HCT116 (cell line): Measurements from ENCODE around the gene SMIM23. TPM values are rescaled to one million over a fixed set of nuclear protein-coding genes. Genes with fewer than 3 reads are reported as not detected.
A peak's percentile ranks its signal among the peaks of the same experiment; 100 is the strongest.

Experiments used
- ATAC-seq: fragments of 200-7000 bp; cut with Tn5 transposase; 2 replicates; pipeline ENCODE4 v1.9.1; 2020; ENCODE audit warnings: mild to moderate bottlenecking, moderate library complexity
- BruUV-seq: library from RNA; stranded (reverse); fragments of 400-500 nt; replicated peaks from 2 replicates; lab custom pipeline; 2021; lab: Mats Ljungman, UMichigan
- CTCF ChIA-PET: fragments of 300-600 bp; sonication (Branson Sonifier 250); formaldehyde crosslinking; loops from one replicate; lab custom pipeline; 2021; ENCODE audit warnings: antibody characterized with exemption; lab: Charles Lee
- POLR2A ChIA-PET: fragments of 300-600, 350-600 bp; sonication (Branson Sonifier 250); formaldehyde crosslinking; loops from one replicate; lab custom pipeline; 2021; ENCODE audit warnings: antibody characterized with exemption; lab: Charles Lee
- RAD21 ChIA-PET, 2 experiments: fragments of 300-600 bp; sonication (Branson Sonifier 250); formaldehyde crosslinking; loops; one replicate each; lab custom pipeline; 2023; ENCODE audit warnings: low total read pairs in 2 of 2; ENCODE audit not compliant: uncharacterized antibody in 2 of 2, unreplicated experiment in 2 of 2, low non-redundant PET in 1 of 2; lab: Charles Lee
- DNase-seq: peaks from one replicate; pipeline ENCODE4 v3.0.0-alpha.2; 2010; ENCODE audit warnings: low read depth, low spot score
- H2AFZ ChIP-seq: fragments of 200-600 bp; shearing (Covaris generic), sonication (generic); 2 replicates; pipeline ENCODE4 v1.6.1; 2017; ENCODE audit warnings: low read depth, mixed run types, mixed read lengths, antibody characterized with exemption, low read length; ENCODE audit not compliant: poor library complexity, severe bottlenecking
- H3K27ac ChIP-seq: 2 replicates; pipeline ENCODE4 v1.5.1; 2012; ENCODE audit warnings: low read depth, low read length
- H3K27me3 ChIP-seq: fragments of 200-600 bp; sonication (generic); 2 replicates; pipeline ENCODE4 v1.6.1; 2016; ENCODE audit warnings: mixed run types, low read length, mixed read lengths; ENCODE audit not compliant: insufficient read depth
- H3K36me3 ChIP-seq, 2 experiments: fragments of 200-500 bp in 1 of 2; fragments of 200-600 bp in 1 of 2; sonication (Bioruptor generic) in 1 of 2; sonication (generic) in 1 of 2; 2 replicates each; pipeline versions ENCODE4 v1.5.1 to v1.6.1; 2014 to 2016; ENCODE audit warnings: low read length in 2 of 2, inconsistent platforms in 1 of 2, mixed read lengths in 1 of 2, mixed run types in 1 of 2; ENCODE audit not compliant: insufficient read depth in 2 of 2, control insufficient read depth in 1 of 2
- H3K4me1 ChIP-seq, 2 experiments: fragments of 200-600 bp in 1 of 2; sonication (generic) in 1 of 2; 2 replicates each; pipeline versions ENCODE4 v1.5.1 to v1.6.1; 2012 to 2017; ENCODE audit warnings: low read length in 2 of 2, inconsistent platforms in 1 of 2, mild to moderate bottlenecking in 1 of 2, mixed read lengths in 1 of 2, mixed run types in 1 of 2, moderate library complexity in 1 of 2; ENCODE audit not compliant: insufficient read depth in 2 of 2, control insufficient read depth in 1 of 2
- H3K4me2 ChIP-seq: fragments of 200-600 bp; sonication (generic); 2 replicates; pipeline ENCODE4 v1.6.1; 2017; ENCODE audit warnings: mixed run types, low read length, mixed read lengths
- H3K4me3 ChIP-seq, 2 experiments: fragments of 200-600 bp in 1 of 2; sonication (generic) in 1 of 2; replicated peaks in 1 of 2; 2 replicates each; pipeline ENCODE4 v1.5.1; 2011 to 2016; ENCODE audit warnings: low read length in 2 of 2, control low read depth in 1 of 2, low read depth in 1 of 2, mild to moderate bottlenecking in 1 of 2, mixed read lengths in 1 of 2, mixed run types in 1 of 2
- H3K79me2 ChIP-seq: fragments of 200-600 bp; sonication (generic); 2 replicates; pipeline ENCODE4 v1.6.1; 2017; ENCODE audit warnings: mild to moderate bottlenecking, mixed run types, low read length, moderate library complexity, mixed read lengths; ENCODE audit not compliant: insufficient read depth
- H3K9ac ChIP-seq: fragments of 200-600 bp; sonication (generic); 2 replicates; pipeline ENCODE4 v1.6.1; 2016; ENCODE audit warnings: low read length, mixed read lengths
- H3K9me2 ChIP-seq: fragments of 200-600 bp; sonication (generic), shearing (Covaris generic); 2 replicates; pipeline ENCODE4 v1.6.1; 2017; ENCODE audit warnings: mixed run types, mild to moderate bottlenecking, moderate library complexity; ENCODE audit not compliant: insufficient read depth
- H3K9me3 ChIP-seq, 2 experiments: fragments of 200-500 bp in 1 of 2; fragments of 200-600 bp in 1 of 2; sonication (Bioruptor generic) in 1 of 2; sonication (generic) in 1 of 2; 2 replicates each; pipeline ENCODE4 v1.6.1; 2014 to 2017; ENCODE audit warnings: low read length in 2 of 2, mixed read lengths in 2 of 2, inconsistent platforms in 1 of 2, low read depth in 1 of 2, mild to moderate bottlenecking in 1 of 2, mixed run types in 1 of 2, moderate library complexity in 1 of 2; ENCODE audit not compliant: control insufficient read depth in 1 of 2, insufficient read depth in 1 of 2
- H4K20me1 ChIP-seq: fragments of 200-600 bp; sonication (generic), shearing (Covaris generic); 2 replicates; pipeline ENCODE4 v1.6.1; 2017; ENCODE audit warnings: mixed run types, mild to moderate bottlenecking, moderate library complexity; ENCODE audit not compliant: insufficient read depth
- CTCF ChIP-seq, 3 experiments: fragments of 200-600 bp in 1 of 3; sonication (generic) in 1 of 3; IDR thresholded peaks in 2 of 3; conservative IDR thresholded peaks in 1 of 3; 2 replicates each; pipeline ENCODE4 v1.5.1; 2012 to 2017; ENCODE audit warnings: low read depth in 2 of 3, low read length in 2 of 3, antibody characterized with exemption in 1 of 3, borderline replicate concordance in 1 of 3, control low read depth in 1 of 3, mild to moderate bottlenecking in 1 of 3, mixed read lengths in 1 of 3, mixed run types in 1 of 3, moderate library complexity in 1 of 3; ENCODE audit not compliant: insufficient read depth in 1 of 3
- JUND ChIP-seq: IDR thresholded peaks from 2 replicates; pipeline ENCODE4 v1.6.1; 2012
- MAX ChIP-seq: IDR thresholded peaks from 2 replicates; pipeline ENCODE4 v1.6.1; 2012
- POLR2A ChIP-seq: IDR thresholded peaks from 2 replicates; pipeline ENCODE4 v1.7.0; 2011; ENCODE audit warnings: borderline replicate concordance; ENCODE audit not compliant: insufficient read depth, insufficient read length; ENCODE audit errors: extremely low read depth
- RAD21 ChIP-seq: IDR thresholded peaks from 2 replicates; pipeline ENCODE4 v1.6.1; 2012; ENCODE audit warnings: low read depth, mild to moderate bottlenecking
- SIN3A ChIP-seq: IDR thresholded peaks from 2 replicates; pipeline ENCODE4 v1.6.1; 2012; ENCODE audit warnings: low read depth
- SP1 ChIP-seq: IDR thresholded peaks from 2 replicates; pipeline ENCODE4 v1.6.1; 2012; ENCODE audit warnings: low read depth
- SRF ChIP-seq: IDR thresholded peaks from 2 replicates; pipeline ENCODE4 v1.6.1; 2012; ENCODE audit warnings: low read depth
- TCF7L2 ChIP-seq: IDR thresholded peaks from 2 replicates; pipeline ENCODE4 v1.7.0; 2011; ENCODE audit warnings: borderline replicate concordance, inconsistent platforms; ENCODE audit not compliant: insufficient read depth, insufficient read length; ENCODE audit errors: extremely low read depth
- YY1 ChIP-seq: IDR thresholded peaks from 2 replicates; pipeline ENCODE4 v1.6.1; 2011; ENCODE audit warnings: low read length, low read depth, moderate library complexity, mild to moderate bottlenecking; ENCODE audit not compliant: insufficient replicate concordance; ENCODE audit errors: extremely low read depth
- intact Hi-C: fragments of 100-400 bp; cut with micrococcal nuclease; formaldehyde crosslinking; loops from 2 replicates; pipeline ENCODE4 v1.10.0; 2022
- total RNA-seq: library from RNA; stranded (reverse); gene quantifications from one replicate; pipeline ENCODE4 v1.2.1, GENCODE V29; 2021; ENCODE audit not compliant: unreplicated experiment
- TF ChIP-seq, protein P1 (sequence below): IDR thresholded peaks from 2 replicates; pipeline ENCODE4 v1.6.1; 2011; ENCODE audit warnings: mild to moderate bottlenecking, low read length, moderate library complexity; ENCODE audit not compliant: insufficient replicate concordance; ENCODE audit errors: extremely low read depth

The SMIM23 gene
- total RNA-seq, 1 experiment from 2014 or later, result not detected

- H3K27me3 ChIP-seq, result no peaks in the 10 kb centered on the region
- H3K36me3 ChIP-seq, result no peaks in the 10 kb centered on the region
- H3K9ac ChIP-seq, result no peak overlapping the region
- no peak for TF ChIP-seq SIN3A
- TF ChIP-seq SRF, result no peak
- TF ChIP-seq MAX, result no peak
- no peak for TF ChIP-seq CTCF (IDR thresholded peaks at IDR 0.05 in 2 of 3, conservative IDR thresholded peaks at IDR 0.05 in 1 of 3; ENCODE audit: borderline replicate concordance in 1 of 3, insufficient read depth in 1 of 3, low read depth in 2 of 3, low read length in 2 of 3)
- no peak for TF ChIP-seq JUND
- TF ChIP-seq TCF7L2, result no peak
- H2AFZ ChIP-seq, result no peak overlapping the region
- ATAC-seq (peak; percentile 59), DNase-seq (no peak)
- H3K4me2 ChIP-seq, result no peak overlapping the region
- no peaks in the 10 kb centered on the region for H4K20me1 ChIP-seq
- H3K79me2 ChIP-seq, result no peaks in the 10 kb centered on the region
- intact Hi-C loops, result no loop called here
- no TSS peak for BruUV-seq
- H3K27ac ChIP-seq, result no peak overlapping the region
- H3K4me1 ChIP-seq, result no peaks in the 10 kb centered on the region
- ChIA-PET CTCF (no interaction called here), POLR2A (interaction anchor here (0.6 kb wide), 1 partner anchor 10 kb away, joined by 3 read pairs; no protein-coding TSS in a partner anchor), RAD21 (no interaction called here)
- no peak overlapping the region for H3K4me3 ChIP-seq
- H3K9me3 ChIP-seq, result 0 out of 4 replicates have a peak, but pooled peaks cover 0 to 7% of the 10 kb centered on the region in 2 experiments
- no peaks in the 10 kb centered on the region for H3K9me2 ChIP-seq
Observed at GRCh38 chr5:171770153-171770552, 15.5 kb upstream of the SMIM23 start.

DNA sequence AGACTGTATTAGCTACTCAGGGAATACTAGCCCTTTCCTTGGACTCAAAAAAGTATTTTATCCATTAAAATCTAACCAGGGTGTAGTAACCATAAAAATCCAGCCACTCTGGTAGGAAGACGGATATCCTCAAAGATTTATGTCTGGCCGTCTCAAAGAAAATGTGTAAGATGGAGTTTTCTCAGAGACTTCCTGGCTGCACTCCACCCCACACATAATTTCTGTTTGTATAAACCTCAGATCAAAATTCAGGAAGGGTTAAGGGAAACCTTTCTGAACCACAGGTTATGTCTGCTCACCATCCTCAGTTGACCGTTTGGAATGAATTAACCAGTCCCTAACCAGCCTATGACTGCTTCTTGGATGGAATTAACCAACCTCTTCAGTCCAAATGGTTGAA lies 13.8 kb upstream of the SMIM23 start:
- H3K36me3 ChIP-seq, result no peaks in the 10 kb centered on the region
- POLR2A ChIA-PET, result no interaction called here
- TF ChIP-seq CTCF (IDR thresholded peaks at IDR 0.05 in 2 of 3, conservative IDR thresholded peaks at IDR 0.05 in 1 of 3; ENCODE audit: borderline replicate concordance in 1 of 3, insufficient read depth in 1 of 3, low read depth in 2 of 3, low read length in 2 of 3) (no peak), JUND (no peak), YY1 (no peak), RAD21 (no peak), SP1 (no peak), POLR2A (no peak)
- TF ChIP-seq, protein P1, sequence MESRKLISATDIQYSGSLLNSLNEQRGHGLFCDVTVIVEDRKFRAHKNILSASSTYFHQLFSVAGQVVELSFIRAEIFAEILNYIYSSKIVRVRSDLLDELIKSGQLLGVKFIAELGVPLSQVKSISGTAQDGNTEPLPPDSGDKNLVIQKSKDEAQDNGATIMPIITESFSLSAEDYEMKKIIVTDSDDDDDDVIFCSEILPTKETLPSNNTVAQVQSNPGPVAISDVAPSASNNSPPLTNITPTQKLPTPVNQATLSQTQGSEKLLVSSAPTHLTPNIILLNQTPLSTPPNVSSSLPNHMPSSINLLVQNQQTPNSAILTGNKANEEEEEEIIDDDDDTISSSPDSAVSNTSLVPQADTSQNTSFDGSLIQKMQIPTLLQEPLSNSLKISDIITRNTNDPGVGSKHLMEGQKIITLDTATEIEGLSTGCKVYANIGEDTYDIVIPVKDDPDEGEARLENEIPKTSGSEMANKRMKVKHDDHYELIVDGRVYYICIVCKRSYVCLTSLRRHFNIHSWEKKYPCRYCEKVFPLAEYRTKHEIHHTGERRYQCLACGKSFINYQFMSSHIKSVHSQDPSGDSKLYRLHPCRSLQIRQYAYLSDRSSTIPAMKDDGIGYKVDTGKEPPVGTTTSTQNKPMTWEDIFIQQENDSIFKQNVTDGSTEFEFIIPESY, result no peak
- TF ChIP-seq, all 23 proteins: peak for 0
- no peak overlapping the region for H2AFZ ChIP-seq
- DNase-seq, result no peak
- no peaks in the 10 kb centered on the region for H3K79me2 ChIP-seq
- H3K4me1 ChIP-seq, result no peaks in the 10 kb centered on the region
- no peaks in the 10 kb centered on the region for H4K20me1 ChIP-seq
- no peaks in the 10 kb centered on the region for H3K27me3 ChIP-seq
- ChIA-PET RAD21 (no interaction called here), CTCF (no interaction called here)
- H3K27ac ChIP-seq, result no peak overlapping the region
- H3K9ac ChIP-seq, result no peak overlapping the region
- no TSS peak for BruUV-seq
- intact Hi-C loops, result no loop called here
- no peak for ATAC-seq
- H3K9me3 ChIP-seq, result 0 out of 4 replicates have a peak, but pooled peaks cover 0 to 7% of the 10 kb centered on the region in 2 experiments
- no peak overlapping the region for H3K4me3 ChIP-seq
- no peak overlapping the region for H3K4me2 ChIP-seq
- no peaks in the 10 kb centered on the region for H3K9me2 ChIP-seq
